Activated naive CD4-positive, alpha-beta T cell treated with anti-CD3 and anti-CD28 coated beads, Interleukin-2, amount 50 U/mL, for 24 hours (primary cell): ENCODE results near the gene DIP2B.
"Not testable (repeated sequence)": the region's sequence is repeated elsewhere in the genome, so short reads cannot be mapped to it uniquely, and the experiment has no call there.

Source experiments
- H3K27ac Mint-ChIP-seq: one replicate; pipeline ENCODE4 v1.8.0; 2021; ENCODE audit warnings: mild to moderate bottlenecking, mixed read lengths
- H3K27me3 Mint-ChIP-seq: one replicate; pipeline ENCODE4 v1.8.0; 2021; ENCODE audit warnings: mixed read lengths
- H3K36me3 Mint-ChIP-seq: one replicate; pipeline ENCODE4 v1.8.0; 2021; ENCODE audit warnings: mixed read lengths
- H3K4me1 Mint-ChIP-seq: one replicate; pipeline ENCODE4 v1.8.0; 2021; ENCODE audit warnings: mixed read lengths
- H3K4me3 Mint-ChIP-seq: one replicate; pipeline ENCODE4 v1.8.0; 2021; ENCODE audit warnings: mild to moderate bottlenecking, mixed read lengths
- H3K9me3 Mint-ChIP-seq: one replicate; pipeline ENCODE4 v1.8.0; 2021; ENCODE audit warnings: mixed read lengths

Gene DIP2B, protein sequence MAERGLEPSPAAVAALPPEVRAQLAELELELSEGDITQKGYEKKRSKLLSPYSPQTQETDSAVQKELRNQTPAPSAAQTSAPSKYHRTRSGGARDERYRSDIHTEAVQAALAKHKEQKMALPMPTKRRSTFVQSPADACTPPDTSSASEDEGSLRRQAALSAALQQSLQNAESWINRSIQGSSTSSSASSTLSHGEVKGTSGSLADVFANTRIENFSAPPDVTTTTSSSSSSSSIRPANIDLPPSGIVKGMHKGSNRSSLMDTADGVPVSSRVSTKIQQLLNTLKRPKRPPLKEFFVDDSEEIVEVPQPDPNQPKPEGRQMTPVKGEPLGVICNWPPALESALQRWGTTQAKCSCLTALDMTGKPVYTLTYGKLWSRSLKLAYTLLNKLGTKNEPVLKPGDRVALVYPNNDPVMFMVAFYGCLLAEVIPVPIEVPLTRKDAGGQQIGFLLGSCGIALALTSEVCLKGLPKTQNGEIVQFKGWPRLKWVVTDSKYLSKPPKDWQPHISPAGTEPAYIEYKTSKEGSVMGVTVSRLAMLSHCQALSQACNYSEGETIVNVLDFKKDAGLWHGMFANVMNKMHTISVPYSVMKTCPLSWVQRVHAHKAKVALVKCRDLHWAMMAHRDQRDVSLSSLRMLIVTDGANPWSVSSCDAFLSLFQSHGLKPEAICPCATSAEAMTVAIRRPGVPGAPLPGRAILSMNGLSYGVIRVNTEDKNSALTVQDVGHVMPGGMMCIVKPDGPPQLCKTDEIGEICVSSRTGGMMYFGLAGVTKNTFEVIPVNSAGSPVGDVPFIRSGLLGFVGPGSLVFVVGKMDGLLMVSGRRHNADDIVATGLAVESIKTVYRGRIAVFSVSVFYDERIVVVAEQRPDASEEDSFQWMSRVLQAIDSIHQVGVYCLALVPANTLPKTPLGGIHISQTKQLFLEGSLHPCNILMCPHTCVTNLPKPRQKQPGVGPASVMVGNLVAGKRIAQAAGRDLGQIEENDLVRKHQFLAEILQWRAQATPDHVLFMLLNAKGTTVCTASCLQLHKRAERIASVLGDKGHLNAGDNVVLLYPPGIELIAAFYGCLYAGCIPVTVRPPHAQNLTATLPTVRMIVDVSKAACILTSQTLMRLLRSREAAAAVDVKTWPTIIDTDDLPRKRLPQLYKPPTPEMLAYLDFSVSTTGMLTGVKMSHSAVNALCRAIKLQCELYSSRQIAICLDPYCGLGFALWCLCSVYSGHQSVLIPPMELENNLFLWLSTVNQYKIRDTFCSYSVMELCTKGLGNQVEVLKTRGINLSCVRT (N-terminal part only)

DNA sequence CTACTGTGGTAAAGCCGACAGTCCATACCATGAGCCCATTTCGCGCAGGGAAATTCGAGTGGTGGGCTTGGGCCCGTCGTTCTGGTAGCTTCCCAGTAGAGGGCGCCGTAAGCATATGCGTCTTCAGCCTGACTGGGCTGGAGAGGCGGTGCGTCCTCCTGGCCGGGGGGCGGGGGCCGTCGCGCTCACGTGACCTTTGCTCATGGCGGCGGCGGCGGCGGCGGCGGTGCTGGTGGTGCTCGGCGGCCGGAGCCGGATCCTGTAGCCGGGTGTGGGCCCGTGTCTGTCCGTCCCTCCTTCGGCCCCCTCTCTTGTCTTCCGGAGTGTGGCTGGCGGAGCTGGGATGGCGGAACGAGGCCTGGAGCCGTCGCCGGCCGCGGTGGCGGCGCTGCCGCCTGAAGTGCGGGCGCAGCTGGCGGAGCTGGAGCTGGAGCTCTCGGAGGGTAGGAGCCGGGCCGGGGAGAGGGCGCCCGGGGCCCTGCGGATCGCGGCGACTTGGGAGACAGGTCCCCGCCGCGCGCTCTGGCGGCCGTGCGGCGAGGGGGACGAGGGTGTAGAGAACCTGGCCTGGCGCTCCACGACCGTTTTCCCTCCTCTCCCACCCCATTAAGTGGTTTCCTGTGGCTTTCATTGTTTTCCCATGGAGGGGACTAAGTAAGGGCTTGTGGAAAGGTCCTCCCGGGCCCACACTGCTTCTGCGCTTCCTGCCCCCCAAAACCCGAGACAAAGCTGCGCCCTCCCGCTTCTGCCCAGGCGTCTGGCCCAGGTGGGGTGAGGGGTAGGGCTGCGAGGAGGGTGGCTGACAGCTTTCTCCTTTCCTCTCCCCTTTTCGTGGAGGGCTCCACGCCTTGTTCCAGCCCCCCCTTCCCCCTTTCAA, at the start of gene DIP2B:
DIP2B (plus strand) TSS at position 188 of the 877 bp plus-strand sequence; CDS start at position 344, 156 bp downstream.
- peaks cover 45% of the 10 kb centered on the region for H3K4me1 Mint-ChIP-seq
- H3K4me3 Mint-ChIP-seq, result peak within 1 kb of the TSS; percentile 96
- H3K27ac Mint-ChIP-seq, result peak within 1 kb of the TSS; percentile 97
- H3K36me3 Mint-ChIP-seq, result no peaks in the 10 kb centered on the region
- no peaks in the 10 kb centered on the region for H3K27me3 Mint-ChIP-seq
- no peaks in the 10 kb centered on the region for H3K9me3 Mint-ChIP-seq

DNA sequence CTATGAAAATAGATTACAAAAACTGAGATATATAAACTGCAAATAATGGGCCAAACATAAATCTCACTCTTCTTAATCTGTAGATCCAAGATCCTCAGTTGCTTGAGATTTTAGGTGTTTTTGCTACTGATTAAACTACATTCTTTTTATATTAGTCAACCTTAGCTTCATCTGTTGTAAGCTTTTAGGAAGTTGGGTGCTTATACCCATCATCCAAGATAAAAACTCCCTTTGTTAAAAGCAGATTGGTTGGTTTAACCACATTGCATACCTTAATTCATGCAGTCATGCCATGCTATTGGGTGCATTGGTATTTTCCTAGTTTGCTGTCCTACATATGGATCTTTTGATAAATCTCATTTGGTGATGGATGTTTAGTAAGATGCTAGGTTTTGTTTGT, 46.2 kb upstream of the DIP2B start:
- Mint-ChIP-seq H3K27ac (no peak overlapping the region), H3K4me3 (no peak overlapping the region), H3K27me3 (no peaks in the 10 kb centered on the region), H3K4me1 (no peaks in the 10 kb centered on the region), H3K9me3 (no peaks in the 10 kb centered on the region), H3K36me3 (peaks cover 10% of the 10 kb centered on the region)

DNA sequence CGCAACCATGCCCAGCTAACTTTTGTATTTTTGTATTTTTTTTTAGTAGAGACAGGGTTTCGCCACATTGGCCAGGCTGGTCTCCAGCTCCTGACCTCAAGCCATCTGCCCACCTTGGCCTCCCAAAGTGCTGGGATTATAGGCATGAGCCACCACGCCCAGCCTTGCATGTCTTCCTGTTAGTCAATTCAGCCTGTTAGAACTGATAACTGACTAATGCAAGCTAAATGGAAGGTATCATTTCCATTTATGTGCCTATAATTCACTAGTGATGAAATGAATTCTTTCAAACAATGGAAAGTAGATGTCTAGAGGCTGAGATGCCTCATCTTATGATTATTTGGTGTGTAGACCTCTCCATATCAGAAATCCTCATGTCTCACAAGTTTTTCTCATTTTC, 37.3 kb upstream of the DIP2B start:
- Mint-ChIP-seq H3K27me3 (no peaks in the 10 kb centered on the region), H3K4me1 (no peaks in the 10 kb centered on the region), H3K4me3 (no peak overlapping the region), H3K9me3 (no peaks in the 10 kb centered on the region), H3K36me3 (peaks cover 30% of the 10 kb centered on the region), H3K27ac (no peak overlapping the region)

DNA sequence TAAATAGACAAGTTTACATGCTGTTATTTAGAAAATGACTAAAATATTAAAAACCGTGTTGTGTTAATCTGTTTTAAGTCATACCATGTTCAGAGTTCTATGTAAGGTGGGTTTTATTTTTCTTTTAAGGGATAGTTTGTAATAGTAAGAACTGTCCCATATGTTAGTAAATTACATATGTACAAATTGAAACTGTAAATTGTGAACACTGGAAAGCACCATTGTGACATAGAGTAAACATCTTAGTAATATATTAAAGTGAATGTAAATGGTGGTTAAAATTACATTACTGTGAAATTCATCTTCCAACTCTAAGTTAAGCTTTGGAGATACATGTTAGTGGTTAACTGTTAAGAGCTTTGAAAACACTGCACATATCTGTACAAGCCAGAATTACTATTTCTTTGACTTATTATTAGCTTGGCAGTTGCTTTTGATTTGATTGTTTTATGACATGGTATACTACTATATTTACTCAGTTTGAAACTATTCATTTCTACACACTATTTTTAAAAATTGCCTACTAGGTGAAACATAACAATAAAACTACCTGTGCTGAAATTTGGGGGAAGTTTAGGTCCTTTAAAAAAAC, 27.4 kb upstream of the DIP2B start:
- H3K4me3 Mint-ChIP-seq, result no peak overlapping the region
- peaks cover 15% of the 10 kb centered on the region for H3K36me3 Mint-ChIP-seq

DNA sequence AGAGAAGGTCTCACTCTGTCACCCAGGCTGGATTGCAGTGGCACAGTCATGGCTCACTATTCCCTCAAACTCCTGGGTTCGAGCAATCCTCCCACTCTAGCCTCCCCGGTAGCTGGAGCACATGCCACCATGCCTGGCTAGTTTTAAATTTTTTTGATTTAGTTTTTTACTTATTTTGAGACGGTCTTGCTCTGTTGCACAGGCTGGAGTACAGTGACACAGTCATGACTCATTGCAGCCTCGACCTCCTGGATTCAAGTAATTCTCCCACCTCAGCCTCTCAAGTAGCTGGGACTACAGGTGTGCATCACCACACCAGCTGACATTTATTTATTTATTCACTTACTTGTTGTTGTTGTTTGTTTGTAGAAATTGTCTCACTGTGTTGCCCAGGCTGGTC, 22.2 kb upstream of the DIP2B start:
- Mint-ChIP-seq H3K4me1 (no peaks in the 10 kb centered on the region), H3K4me3 (no peak overlapping the region), H3K27me3 (no peaks in the 10 kb centered on the region), H3K9me3 (no peaks in the 10 kb centered on the region), H3K36me3 (no peaks in the 10 kb centered on the region), H3K27ac (no peak overlapping the region)

More for the DNA sequence above, 27.4 kb upstream of the DIP2B start:
- no peak overlapping the region for H3K27ac Mint-ChIP-seq
- H3K9me3 Mint-ChIP-seq, result no peaks in the 10 kb centered on the region
- H3K4me1 Mint-ChIP-seq, result no peaks in the 10 kb centered on the region
- no peaks in the 10 kb centered on the region for H3K27me3 Mint-ChIP-seq

DNA sequence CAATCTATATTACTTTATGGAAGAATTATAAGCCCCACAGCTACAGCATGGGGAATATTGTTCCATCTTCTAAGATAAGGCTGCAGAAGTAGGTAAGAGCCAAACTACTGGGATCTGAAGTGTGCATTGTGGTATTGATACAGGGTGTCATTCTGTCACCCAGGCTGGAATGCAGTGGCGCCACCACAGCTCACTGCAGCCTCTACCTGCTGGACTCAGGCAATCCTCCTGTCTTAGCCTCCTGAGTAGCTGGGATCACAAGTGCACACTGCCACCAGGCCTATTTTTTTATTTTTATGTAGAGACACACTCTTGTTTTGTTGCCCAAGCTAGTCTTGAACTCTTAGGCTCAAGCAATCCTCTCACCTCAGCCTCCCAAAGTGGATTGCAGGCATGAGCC, 21.3 kb upstream of the DIP2B start:
- H3K4me3 Mint-ChIP-seq, result no peak overlapping the region
- no peaks in the 10 kb centered on the region for H3K27me3 Mint-ChIP-seq
- no peaks in the 10 kb centered on the region for H3K4me1 Mint-ChIP-seq
- H3K27ac Mint-ChIP-seq, result no peak overlapping the region
- no peaks in the 10 kb centered on the region for H3K9me3 Mint-ChIP-seq
- no peaks in the 10 kb centered on the region for H3K36me3 Mint-ChIP-seq

DNA sequence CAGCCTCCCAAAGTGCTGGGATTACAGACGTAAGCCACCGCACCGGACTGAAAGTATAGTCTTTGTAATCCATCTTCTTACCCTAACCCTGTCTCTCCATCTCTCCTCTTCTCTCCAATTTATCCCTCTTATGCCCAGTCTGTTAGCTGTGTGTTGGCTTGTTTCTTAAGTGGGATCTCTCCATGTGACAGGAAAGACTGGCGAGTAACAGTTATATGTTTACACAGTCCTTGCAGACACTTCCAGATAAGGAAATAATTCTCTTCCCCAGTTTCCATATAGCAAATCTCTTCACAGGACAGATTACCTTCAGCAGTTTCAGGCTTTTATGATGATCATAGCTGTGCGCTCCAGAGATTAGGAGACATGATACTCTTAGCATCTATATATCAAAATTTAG, 16.0 kb upstream of the DIP2B start:
- Mint-ChIP-seq H3K4me1 (no peaks in the 10 kb centered on the region), H3K4me3 (no peak overlapping the region), H3K27ac (no peak overlapping the region), H3K36me3 (peaks cover 5% of the 10 kb centered on the region), H3K27me3 (no peaks in the 10 kb centered on the region), H3K9me3 (peaks cover 5% of the 10 kb centered on the region)

DNA sequence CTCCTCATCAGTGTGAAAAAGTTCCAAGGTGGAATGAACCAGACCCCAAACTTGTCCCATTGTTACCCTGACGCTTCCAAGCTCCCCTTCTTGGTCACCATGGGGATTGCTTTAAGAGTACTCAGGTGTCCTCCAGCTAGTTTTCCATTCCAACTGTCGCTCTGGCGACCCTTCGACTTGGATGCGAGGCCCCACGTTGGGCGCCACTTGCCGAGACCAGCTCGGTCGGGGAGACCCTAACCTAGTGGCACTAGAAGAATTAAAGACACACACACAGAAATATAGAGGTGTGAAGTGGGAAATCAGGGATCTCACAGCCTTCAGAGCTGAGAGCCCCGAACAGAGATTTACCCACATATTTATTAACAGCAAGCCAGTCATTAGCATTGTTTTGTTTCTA, 6.7 kb upstream of the DIP2B start:
- not testable (repeated sequence) for H3K27me3 Mint-ChIP-seq, H3K4me1 Mint-ChIP-seq, H3K4me3 Mint-ChIP-seq
- H3K36me3 Mint-ChIP-seq, result peaks cover 22% of the 10 kb centered on the region
- peak overlapping the region; percentile 47 for H3K27ac Mint-ChIP-seq
- H3K9me3 Mint-ChIP-seq, result peaks cover 13% of the 10 kb centered on the region

DNA sequence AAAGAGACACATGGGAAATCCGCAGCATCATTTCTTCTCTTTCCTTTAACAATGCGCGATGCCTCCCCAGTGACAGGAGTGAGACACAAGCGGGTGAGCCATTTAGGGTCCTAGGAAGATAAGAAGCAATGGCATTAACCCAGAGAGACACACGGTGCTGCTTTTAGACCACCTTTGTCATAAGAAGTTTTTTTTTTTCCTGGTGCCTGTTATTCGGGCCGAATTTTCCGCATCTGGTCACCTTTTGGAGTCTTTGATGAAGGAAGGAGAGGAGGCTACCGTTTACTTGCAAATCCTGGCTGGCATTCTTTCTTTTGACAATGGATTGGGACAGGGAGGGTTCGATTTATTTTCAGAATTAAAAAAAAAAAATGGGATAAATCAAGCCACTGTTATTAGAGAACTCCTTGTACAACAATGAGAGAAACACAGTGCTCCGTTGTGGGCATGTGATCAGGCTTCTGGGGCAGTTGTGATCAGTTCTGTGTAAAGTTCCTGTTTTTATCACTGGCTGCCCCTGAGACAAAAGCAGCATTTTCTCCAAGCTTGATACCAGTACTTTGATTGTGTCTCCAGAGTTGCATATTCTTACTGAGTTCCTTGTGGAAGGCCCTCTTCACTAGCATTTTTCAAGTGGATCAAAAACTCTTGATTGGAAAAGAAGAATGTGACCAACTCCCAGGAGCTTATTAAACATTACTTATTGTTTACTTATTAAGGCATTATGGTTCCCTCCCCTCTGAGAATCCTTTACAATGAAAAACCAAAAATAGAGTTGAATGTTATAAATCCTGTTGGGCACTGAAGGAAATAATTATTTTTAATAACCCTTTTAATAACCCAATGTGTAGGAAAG, 1.1 kb downstream of the DIP2B start:
- Mint-ChIP-seq H3K27me3 (no peaks in the 10 kb centered on the region), H3K4me1 (peaks cover 51% of the 10 kb centered on the region), H3K27ac (peak overlapping the region; percentile 97), H3K4me3 (peak overlapping the region; percentile 96), H3K36me3 (no peaks in the 10 kb centered on the region), H3K9me3 (no peaks in the 10 kb centered on the region)

DNA sequence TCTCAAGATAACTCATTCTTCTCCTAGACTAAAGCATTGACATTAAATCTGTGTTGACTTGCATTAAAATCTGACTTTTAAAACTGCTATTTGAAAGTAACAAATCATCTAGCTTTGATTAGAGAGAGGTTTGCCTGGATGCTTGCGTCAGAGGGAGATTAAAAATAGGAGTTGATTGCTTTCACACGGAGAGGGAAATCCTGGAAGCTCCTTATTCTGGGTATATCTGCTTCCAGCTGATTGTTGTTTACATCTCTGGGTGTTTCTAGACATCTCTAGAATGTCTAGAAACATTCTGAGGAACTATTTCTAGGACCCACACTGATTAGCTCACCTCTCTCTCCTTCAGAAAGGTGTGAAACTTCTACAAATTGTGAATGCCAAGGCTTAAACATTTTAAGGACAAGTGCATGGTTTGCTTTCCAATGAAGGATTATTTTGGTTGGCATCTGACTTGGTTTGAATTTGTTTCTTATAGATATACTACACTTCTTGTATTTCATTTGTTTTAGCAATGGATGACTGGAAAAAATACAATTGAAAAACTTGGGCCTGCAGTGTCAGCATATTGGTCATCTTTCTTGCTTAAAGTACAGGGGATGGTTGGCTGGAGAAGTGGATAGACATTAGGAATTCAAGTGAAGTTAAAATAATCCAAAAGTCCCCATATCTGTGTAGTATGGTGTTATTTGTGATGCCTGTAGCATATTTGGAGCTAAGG, 2.1 kb downstream of the DIP2B start:
- Mint-ChIP-seq H3K4me1 (peaks cover 51% of the 10 kb centered on the region), H3K36me3 (no peaks in the 10 kb centered on the region), H3K27me3 (no peaks in the 10 kb centered on the region), H3K27ac (peak overlapping the region; percentile 97), H3K9me3 (no peaks in the 10 kb centered on the region), H3K4me3 (peak overlapping the region; percentile 96)

DNA sequence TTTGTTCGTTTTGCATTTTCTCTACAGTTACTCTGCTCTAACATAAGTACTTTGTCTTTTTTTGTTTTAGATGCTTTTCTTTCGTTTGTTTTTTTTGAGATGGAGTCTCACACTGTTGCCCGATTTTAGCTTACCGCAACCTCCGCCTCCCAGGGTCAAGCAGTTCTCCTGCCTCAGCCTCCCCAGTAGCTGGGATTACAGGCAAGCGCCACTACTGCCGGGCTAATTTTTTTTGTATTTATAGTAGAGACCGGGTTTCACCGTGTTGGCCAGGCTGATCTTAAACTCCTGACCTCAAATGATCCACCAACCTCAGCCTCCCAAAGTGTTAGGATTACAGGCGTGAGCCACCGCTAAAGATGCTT, 2.7 kb downstream of the DIP2B start:
- H3K36me3 Mint-ChIP-seq, result no peaks in the 10 kb centered on the region
- H3K27me3 Mint-ChIP-seq, result no peaks in the 10 kb centered on the region
- peak overlapping the region; percentile 97 for H3K27ac Mint-ChIP-seq
- H3K9me3 Mint-ChIP-seq, result no peaks in the 10 kb centered on the region
- peak overlapping the region; percentile 96 for H3K4me3 Mint-ChIP-seq
- H3K4me1 Mint-ChIP-seq, result peaks cover 54% of the 10 kb centered on the region

DNA sequence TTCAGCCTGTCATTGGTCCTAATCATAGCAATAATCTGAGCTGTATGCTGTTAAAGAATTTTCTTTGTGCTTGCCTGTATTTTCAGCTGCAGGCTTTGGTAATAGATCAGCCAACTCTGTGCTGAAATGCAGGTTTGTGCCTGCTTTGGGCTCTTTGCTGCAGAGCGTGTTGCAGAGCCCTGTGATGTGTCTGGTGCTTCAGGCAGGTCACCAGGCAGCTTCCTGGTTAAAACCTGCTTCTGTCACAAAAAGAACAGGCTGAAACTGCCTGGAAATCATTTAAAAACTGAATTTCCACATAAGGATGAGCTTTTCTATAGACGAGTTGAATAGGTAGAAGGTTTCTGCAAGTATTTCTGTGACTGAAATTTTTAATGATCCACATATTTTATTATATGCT, 3.1 kb downstream of the DIP2B start:
- Mint-ChIP-seq H3K36me3 (no peaks in the 10 kb centered on the region), H3K9me3 (no peaks in the 10 kb centered on the region), H3K4me3 (peak overlapping the region; percentile 96), H3K27ac (peak overlapping the region; percentile 95), H3K4me1 (peaks cover 58% of the 10 kb centered on the region), H3K27me3 (no peaks in the 10 kb centered on the region)

DNA sequence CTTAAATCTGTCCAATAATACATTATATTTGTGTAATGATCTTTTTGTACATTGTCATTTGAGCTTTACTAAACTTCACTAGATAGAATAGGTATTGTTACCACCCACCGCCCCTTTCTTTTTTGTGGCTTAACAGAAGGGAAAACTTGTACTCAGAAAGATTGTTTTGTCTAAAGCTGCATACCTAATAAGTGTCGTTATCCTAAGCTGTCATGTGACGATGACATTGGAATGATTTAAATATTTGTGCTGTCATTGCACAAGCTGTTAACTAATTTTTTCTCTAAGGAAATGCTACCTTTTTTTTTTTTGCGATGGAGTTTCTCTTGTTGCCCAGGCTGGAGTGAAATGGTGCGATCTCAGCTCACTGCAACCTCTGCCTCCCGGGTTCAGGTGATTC, 3.6 kb downstream of the DIP2B start:
- Mint-ChIP-seq H3K4me3 (peak overlapping the region; percentile 96), H3K4me1 (peaks cover 63% of the 10 kb centered on the region), H3K27me3 (no peaks in the 10 kb centered on the region), H3K27ac (peak overlapping the region; percentile 95), H3K36me3 (no peaks in the 10 kb centered on the region), H3K9me3 (no peaks in the 10 kb centered on the region)
